KOPT-K1 (cell line): ENCODE data around the gene SMAD3.

Source experiments
- H3K27ac ChIP-seq: fragments of 200-600 bp; sonication (generic); 2 replicates; pipeline ENCODE4 v1.5.1; 2016; ENCODE audit warnings: antibody characterized with exemption, mild to moderate bottlenecking, low read depth, low read length; ENCODE audit not compliant: poor library complexity, severe bottlenecking
- H3K36me3 ChIP-seq: fragments of 200-600 bp; sonication (generic); 2 replicates; pipeline ENCODE4 v1.5.1; 2017; ENCODE audit warnings: antibody characterized with exemption, mild to moderate bottlenecking, low read length, moderate library complexity; ENCODE audit not compliant: insufficient read depth
- H3K9me3 ChIP-seq: fragments of 200-600 bp; sonication (generic); 2 replicates; pipeline ENCODE4 v1.5.1; 2017; ENCODE audit warnings: antibody characterized with exemption, low read length, mild to moderate bottlenecking; ENCODE audit not compliant: insufficient read depth, poor library complexity, severe bottlenecking

SMAD3 gene

DNA sequence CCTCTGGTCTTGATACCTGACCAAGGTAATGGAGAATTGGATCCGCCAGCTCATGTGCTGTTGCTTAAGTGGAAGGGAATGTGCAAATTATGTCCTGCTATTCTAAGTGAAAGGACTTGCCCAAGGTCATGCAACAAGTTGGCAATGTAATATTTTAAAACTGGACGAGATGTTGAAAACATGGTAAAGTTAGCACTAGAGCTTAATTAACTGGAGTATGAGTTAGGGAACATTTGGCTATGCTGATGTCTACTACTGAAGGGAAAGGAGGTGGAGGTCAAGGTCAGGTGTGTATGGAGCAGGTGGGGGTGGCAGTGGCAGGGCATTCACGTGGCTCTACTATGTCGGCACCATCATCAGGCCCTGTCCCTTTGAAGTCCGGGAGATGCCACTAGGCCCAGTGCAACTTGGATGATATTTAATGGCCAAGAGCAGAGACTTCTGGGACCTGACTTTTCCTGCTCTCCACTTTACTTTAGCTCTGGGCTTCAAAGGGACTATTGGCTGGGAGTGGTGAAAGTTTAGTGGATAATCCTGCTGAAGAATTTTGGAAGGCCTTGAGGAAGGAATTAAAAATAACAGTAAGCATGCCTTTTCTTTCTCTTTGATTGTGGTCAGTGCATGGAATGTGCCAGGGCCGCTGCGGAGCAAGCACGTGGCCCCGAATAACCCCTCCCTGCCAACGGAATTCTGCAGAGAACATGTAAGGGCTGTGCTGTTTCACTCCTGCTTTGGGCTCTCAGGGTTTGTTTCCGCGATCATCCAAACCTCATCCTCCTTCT lies 14.9 kb downstream of the SMAD3 start:
- Histone ChIP-seq H3K9me3 (no peaks in the 10 kb centered on the region), H3K36me3 (no peaks in the 10 kb centered on the region), H3K27ac (no peak overlapping the region)

DNA sequence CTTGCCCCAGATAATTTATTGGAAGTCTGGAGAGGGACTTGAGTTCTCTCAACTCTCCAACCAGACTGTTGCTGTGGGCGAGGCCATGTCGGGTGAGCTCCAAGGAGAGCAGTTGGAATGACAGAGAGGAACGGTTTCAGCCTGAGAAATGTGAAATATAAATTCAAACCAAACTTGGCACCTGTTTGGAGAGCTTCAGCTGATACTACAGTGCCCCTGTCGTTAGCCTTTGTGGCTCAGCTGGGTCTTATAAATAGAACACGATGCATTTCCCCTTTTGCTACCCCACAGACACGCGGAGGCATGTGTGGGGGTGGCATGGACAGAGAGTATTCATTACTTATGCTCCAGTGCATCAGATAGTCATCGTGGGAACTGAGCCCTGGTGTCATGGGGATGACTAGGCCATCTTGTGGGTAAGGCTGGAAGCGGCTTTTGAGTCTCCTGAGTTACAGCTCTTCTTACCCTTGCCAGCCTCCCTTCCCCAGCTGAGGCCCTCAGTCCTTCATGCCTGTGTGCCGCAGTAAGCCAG lies 15.6 kb downstream of the SMAD3 start:
- Histone ChIP-seq H3K9me3 (no peaks in the 10 kb centered on the region), H3K27ac (no peak overlapping the region), H3K36me3 (no peaks in the 10 kb centered on the region)

DNA sequence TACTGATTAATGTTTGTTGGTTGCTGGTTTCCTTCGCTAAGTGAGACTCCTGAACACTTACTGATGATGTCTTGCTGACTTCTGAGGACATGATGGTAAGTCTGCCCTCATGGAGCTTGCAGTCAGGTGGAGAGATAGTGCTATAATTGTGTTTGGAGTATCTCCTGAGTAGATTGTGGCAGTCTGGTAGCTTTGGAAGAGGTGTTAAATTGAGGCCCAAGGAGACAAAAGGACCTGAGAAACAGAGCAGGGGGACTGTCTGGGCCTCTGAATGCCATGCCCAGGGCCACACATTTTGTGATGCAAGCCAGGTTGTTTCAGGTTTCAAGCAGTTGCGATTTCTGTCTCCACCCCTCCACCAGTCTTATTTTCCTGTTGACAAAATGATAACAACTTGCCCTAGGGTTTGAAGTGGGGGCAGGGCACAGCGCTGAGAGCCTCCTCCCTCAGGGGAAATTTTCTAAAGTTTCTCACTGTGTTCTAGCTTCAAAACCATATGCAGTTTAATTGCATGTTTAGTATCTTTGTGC lies 16.7 kb downstream of the SMAD3 start:
- Histone ChIP-seq H3K9me3 (no peaks in the 10 kb centered on the region), H3K27ac (no peak overlapping the region)

DNA sequence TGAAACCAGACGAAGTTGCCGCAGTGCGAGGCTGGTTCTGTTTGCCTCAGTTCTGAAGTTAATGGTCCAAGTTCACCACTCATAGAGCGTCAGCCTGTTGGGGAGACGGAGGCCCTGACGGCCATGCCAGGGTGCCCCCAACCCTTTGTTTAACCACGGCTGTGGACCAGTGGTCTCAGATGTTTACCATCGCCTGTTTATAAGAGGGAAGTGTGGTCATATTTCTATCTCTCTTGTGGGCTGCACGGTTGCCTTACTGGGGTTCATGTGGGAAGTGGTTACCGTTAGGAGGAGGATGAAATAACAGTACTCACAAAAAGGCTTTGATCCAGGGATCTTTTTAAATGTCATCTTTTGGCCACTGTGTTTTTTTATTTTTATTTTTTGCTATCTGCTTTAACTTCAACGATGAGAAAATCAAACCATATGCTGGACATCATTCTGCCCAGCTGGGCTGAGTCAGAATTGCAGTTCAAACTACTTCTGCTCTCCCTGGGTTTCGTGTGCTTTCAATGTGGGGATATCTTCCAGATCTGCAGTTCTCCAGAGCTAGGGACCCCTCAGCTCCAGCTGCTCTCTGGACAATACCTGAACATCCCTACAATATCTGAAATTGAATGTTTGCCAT lies 17.8 kb downstream of the SMAD3 start:
- no peaks in the 10 kb centered on the region for H3K36me3 ChIP-seq
- no peak overlapping the region for H3K27ac ChIP-seq
- H3K9me3 ChIP-seq: no peaks in the 10 kb centered on the region

More for the DNA sequence above, 16.7 kb downstream of the SMAD3 start:
- H3K36me3 ChIP-seq: no peaks in the 10 kb centered on the region

DNA sequence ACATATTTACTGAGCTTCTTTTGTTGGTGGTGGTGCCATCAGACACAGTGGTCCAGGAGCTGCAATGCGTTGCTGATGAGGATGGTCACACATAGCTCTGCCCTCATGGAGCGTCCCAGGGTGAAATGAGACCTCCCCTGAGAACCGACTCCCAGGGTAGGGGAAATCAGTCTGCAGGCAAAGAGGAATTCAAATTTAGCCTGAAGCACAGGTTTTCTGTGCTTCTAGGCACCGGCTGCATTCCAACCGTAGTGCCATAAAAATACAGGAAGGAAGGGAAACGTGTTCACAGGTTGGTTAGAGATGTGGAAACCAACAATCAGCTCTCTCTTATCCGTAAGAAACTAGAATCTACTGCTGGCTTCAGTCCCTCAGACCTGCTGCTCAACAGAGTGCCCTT lies 19.2 kb downstream of the SMAD3 start:
- no peak overlapping the region for H3K27ac ChIP-seq
- no peaks in the 10 kb centered on the region for H3K36me3 ChIP-seq
- H3K9me3 ChIP-seq: no peaks in the 10 kb centered on the region

DNA sequence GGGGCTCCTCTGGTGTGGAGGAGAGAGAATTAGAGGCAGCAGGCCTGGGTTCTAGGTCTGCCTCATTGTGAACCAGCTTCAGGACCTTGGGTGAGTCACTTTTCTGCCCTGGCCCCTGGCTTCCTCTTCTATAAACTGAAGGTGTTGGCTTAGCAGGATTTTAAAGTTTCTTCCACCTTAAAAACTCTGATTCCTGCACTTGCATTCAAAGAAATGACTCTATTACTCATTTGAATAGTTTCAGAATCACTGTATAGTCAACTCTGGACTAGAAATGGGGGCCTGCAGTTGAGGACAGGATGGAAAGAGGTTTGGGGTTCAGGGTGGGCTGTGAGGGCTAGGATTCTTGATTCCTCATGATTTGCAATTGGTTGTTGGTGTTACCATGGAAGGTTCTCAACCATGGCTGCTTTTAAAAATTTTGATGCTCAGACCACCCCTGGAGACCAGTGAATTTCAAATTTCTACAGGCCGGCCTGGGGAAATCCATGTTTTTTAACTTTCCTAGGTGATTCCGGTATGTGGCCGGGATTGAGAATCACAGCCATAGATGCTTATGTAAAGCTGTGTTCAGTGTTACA lies 19.9 kb downstream of the SMAD3 start:
- H3K36me3 ChIP-seq: no peaks in the 10 kb centered on the region
- H3K27ac ChIP-seq: no peak overlapping the region
- no peaks in the 10 kb centered on the region for H3K9me3 ChIP-seq

DNA sequence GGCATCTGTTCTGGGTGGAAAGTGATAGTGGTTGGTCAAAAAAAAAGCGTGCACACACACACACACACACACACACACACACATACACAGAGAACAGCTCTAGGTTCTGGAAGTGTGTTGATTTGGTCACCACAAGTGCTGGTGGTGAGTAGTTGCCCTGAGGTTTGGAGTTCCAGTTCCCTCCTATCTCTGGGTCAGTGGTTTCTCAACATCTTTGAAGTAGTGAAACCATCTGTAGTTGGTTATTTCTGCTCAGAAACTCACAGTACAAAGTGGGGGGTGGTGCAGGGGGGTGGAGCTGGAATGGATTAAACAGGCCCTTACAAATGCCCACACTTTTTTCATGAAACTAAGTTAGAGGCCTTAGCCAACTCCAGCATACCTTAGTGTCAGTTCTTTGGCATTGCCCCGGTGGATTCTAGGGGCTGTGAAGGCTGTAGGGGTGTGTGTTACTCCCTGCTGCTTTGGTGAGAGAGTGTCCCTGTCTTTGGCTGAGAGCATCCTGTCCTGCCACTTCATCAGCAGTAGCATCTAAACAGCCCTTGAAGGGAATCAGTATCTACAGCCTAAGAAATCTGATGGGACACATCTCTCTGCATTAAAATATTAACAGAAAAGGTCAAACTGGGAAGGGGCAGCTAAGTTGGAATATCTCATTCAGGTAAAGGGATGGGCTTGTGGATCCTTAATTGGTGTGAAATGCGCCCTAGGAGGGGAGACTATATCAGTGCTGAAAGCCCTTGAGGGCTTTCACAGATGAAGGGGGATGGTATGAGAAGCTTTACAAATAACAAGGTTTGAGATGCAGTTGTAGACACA lies 20.6 kb downstream of the SMAD3 start:
- Histone ChIP-seq H3K36me3 (no peaks in the 10 kb centered on the region), H3K27ac (no peak overlapping the region)

DNA sequence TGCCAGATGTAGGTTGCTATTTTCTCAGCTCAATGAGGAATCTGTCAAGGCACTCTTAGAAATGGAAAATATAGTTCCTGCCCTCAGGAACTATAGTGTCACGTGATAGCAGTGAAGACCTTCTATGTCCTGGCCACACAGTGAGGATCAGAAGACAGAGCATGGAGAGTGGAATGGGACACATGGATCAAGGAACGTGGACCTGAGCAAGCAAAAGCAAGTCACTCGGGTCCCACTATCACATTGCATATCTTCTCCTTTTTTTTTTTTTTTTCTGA lies 21.2 kb downstream of the SMAD3 start:
- no peaks in the 10 kb centered on the region for H3K36me3 ChIP-seq
- H3K27ac ChIP-seq: no peak overlapping the region
- no peaks in the 10 kb centered on the region for H3K9me3 ChIP-seq

More for the DNA sequence above, 20.6 kb downstream of the SMAD3 start:
- H3K9me3 ChIP-seq: no peaks in the 10 kb centered on the region

DNA sequence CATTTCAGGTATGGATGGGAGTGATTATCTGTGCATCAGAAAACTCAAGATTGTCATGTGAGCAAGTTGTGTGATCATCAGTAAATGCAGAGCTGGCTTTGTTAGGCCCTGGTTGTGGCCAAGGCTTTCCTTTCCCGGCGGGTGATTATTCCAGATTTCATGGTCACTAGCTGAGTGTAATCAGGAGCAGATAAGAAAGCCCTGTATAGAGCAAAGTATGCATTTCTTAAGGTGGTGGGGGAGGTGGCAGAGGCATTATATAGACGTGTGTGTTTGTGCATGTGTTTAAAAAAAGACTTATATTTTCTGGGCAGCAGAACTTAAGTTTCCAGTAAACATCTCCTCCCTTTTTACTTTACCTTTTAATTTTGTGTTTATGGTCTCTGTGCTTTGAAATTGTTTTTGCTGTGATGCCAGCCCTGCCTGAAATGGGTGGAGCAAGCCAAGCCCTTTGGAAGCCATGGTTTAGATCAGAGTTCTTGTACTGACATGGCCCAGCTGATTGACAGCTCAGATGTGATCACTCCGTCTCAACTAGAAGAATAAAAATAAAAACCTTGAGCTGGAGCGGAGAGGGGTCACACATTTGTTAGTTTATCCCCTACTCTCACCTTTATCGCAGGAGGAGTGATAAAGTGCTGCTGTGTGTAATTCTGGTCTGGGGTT lies 22.2 kb downstream of the SMAD3 start:
- Histone ChIP-seq H3K36me3 (no peaks in the 10 kb centered on the region), H3K27ac (no peak overlapping the region), H3K9me3 (no peaks in the 10 kb centered on the region)

DNA sequence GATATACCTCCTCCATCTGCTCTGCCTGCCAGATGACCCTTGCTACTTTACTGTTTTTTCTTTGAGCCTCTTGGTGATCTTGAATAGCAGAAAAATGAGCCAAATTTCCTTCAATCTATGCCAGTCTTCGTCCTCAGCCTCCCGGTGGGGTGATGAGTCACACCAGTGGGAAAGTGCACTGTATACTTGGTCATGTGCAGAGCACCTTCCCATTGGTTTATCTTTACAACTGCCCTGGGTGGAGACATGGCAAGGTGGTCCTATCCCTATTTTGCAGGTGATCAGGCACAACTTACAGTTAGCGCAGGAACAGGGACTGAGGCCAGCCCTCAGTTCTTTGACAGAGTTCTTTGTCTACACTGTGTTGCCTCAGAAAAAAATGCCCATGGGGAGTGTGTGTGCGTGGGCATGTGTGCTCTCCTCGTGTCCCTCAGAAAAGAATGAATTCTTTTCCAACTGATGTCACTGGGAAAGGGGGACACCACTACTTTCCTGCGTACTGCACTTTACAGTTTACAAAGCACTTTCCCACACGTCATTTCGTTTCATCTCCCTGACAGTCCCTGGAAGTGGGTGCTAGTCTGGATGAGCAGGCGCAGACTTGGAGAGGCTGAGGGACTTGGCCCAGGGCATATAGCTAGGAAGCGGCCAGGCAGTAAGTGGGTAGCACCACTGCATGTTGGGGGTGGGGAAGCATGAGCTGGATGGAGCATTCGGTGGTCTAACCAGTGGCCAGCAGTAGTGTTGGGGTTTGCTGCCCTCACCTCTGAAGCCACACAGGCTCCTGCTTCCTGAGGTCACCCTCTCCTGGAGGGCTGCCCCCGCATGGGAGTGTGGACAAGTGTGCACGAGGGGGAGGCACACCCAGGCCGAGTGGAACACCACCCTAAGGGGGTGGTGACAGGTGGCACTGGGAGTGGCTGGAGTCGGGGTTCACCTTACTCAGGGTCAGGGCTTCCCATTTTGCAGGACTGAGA lies 24.1 kb downstream of the SMAD3 start:
- Histone ChIP-seq H3K36me3 (no peaks in the 10 kb centered on the region), H3K27ac (no peak overlapping the region)

DNA sequence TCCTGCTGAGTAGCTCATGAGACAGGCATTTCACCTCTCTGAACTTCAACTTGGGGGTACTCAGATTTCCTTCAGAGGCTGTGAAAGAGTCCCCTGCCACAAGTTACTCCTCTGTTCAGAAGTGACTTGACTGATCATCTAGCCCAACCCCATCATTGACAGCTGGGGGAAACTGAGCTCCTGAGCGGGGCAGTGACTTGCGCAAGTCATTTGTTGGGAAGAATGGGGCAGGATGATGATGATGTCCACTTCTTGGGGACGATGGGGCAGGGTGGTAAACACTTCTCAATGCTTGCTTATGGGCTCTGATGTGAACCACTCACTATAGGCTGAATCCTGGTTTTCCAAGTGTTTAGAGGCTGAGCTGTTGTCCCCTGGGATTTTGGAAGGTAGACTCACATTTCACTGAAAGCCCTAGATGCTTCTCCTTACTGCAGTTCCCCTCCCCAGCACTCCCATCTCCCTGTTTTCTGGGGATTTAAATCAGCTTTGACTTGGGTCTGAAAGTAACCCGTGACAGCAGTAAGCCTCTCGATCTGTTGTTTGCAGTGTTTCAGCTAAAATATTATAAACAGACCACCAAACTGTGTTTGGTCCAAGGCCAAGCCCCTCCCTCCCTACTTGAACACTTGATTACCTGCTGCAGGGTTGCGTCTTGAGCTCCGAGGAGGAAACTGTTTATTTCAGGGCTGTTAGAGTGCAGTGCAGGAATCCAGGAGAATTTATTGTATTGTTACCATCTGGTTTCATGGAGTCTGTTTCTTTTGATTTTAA lies 25.1 kb downstream of the SMAD3 start:
- Histone ChIP-seq H3K27ac (no peak overlapping the region), H3K36me3 (no peaks in the 10 kb centered on the region), H3K9me3 (no peaks in the 10 kb centered on the region)

More for the DNA sequence above, 24.1 kb downstream of the SMAD3 start:
- H3K9me3 ChIP-seq: no peaks in the 10 kb centered on the region

DNA sequence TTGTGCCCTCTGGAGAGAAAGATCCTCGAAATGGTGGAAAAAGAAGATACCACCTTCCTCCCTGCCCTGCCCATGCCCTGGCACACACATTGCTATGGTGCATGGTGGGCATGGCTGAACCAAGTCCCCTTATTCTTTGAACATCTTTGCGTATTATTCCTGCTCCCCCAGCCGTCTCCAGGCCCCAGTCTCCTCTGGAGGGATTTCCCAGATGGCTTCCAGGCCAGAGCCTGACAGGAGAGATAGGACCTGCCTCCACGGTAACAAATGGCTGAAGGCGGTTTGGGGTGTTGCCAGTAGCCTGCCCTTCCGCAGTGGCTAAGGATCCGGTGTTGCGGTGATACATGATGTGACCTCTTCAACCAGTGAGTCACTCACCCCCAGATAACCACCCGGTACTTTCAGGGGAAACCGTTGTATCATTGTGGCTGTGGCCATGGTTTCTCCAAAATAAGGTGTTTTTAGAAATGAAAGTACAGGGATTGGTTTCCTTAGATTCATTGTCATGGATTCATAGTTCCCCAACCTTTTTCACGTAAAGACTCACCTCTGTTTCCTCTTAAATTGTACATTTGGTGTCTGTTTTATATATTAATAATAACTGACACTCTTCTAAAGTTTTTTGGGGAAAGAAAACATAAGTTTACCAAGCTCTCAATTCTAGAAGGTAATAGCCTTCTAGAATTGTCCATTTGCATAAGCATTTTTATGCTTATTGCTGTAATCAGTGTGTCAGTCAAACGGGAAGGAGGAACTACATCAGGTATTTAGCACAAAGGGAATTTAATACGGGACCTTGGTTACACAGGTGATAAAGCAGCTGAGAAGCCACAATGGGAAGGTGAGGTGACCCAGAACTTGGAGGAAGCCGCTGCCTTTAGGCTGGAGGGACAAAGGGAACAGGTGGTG lies 25.9 kb downstream of the SMAD3 start:
- Histone ChIP-seq H3K9me3 (no peaks in the 10 kb centered on the region), H3K27ac (no peak overlapping the region), H3K36me3 (no peaks in the 10 kb centered on the region)
